Upper lobe of right lung (tissue), 1 donor: ENCODE data around the gene CDIPT. TPM values are rescaled to one million over a fixed set of nuclear protein-coding genes. Genes with fewer than 3 reads are reported as not detected.
"Not testable (repeated sequence)": the region's sequence is repeated elsewhere in the genome, so short reads cannot be mapped to it uniquely, and the experiment has no call there.

ENCODE experiments used
- ATAC-seq: fragments of 200-7000 bp; cut with Tn5 transposase; one replicate; pipeline ENCODE4 v1.9.1; 2020; ENCODE audit warnings: mild to moderate bottlenecking, moderate library complexity
- DNase-seq: peaks from one replicate; pipeline ENCODE4 v3.0.0-alpha.2; 2020
- H3K27ac ChIP-seq: fragments of 200-600 bp; one replicate; pipeline ENCODE4 v1.8.0; 2022
- H3K27me3 ChIP-seq: fragments of 200-600 bp; one replicate; pipeline ENCODE4 v1.8.0; 2022; ENCODE audit warnings: mild to moderate bottlenecking
- H3K36me3 ChIP-seq: fragments of 200-600 bp; one replicate; pipeline ENCODE4 v1.8.0; 2022
- H3K4me1 ChIP-seq: fragments of 200-600 bp; one replicate; pipeline ENCODE4 v1.8.0; 2022
- H3K4me3 ChIP-seq: fragments of 200-600 bp; one replicate; pipeline ENCODE4 v1.8.0; 2022; ENCODE audit warnings: mild to moderate bottlenecking
- H3K9me3 ChIP-seq: fragments of 200-600 bp; one replicate; pipeline ENCODE4 v1.8.0; 2022
- intact Hi-C: fragments of 100-400 bp; cut with DNase I; formaldehyde crosslinking; loops from one replicate; pipeline ENCODE4 v1.11.0; 2022
- total RNA-seq: library from RNA; stranded (reverse); fragmentation: NEBNext Ultra II Directional; extraction: Animal tissue kit (Norgen Biotek cat#: 25700); gene quantifications from one replicate; pipeline ENCODE4 v1.2.1, GENCODE V29; 2021
- TF ChIP-seq, protein P1 (sequence below): fragments of 200-600 bp; IDR thresholded peaks from one replicate; pipeline ENCODE4 v1.8.0; 2022; ENCODE audit warnings: antibody characterized with exemption
- donor health status: DM: no; HTN: yes; CAD: no; lungs with severe emphysema.

The CDIPT gene
- total RNA-seq, 1 donor from 2014 or later, result 83.2 TPM

DNA sequence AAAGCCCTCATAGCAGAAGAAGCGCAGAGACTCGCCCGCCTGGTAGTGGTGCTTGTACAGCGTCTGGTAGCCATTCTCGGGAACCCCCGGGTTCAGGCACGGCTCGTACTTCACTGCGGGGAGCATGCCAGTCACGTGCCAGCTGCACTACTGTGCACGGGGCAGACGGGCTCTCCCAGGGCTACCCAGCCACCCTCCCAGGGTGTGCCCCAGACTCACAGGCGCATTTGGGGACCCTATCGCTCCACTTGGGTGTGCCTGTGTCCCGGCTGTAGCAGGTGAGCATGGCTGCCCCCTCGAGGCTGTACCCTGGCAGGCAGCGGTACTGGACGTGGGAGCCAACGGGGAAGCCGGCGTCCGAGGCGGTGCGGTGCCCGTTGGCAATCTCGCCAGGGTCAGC, 10.3 kb upstream of the CDIPT start:
- intact Hi-C loops, result no loop called here
- H3K27me3 ChIP-seq, result peaks cover 20% of the 10 kb centered on the region
- TF ChIP-seq, protein P1, sequence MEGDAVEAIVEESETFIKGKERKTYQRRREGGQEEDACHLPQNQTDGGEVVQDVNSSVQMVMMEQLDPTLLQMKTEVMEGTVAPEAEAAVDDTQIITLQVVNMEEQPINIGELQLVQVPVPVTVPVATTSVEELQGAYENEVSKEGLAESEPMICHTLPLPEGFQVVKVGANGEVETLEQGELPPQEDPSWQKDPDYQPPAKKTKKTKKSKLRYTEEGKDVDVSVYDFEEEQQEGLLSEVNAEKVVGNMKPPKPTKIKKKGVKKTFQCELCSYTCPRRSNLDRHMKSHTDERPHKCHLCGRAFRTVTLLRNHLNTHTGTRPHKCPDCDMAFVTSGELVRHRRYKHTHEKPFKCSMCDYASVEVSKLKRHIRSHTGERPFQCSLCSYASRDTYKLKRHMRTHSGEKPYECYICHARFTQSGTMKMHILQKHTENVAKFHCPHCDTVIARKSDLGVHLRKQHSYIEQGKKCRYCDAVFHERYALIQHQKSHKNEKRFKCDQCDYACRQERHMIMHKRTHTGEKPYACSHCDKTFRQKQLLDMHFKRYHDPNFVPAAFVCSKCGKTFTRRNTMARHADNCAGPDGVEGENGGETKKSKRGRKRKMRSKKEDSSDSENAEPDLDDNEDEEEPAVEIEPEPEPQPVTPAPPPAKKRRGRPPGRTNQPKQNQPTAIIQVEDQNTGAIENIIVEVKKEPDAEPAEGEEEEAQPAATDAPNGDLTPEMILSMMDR, result no peak
- no peak overlapping the region for H3K4me3 ChIP-seq
- DNase-seq (no peak), ATAC-seq (no peak)
- H3K27ac ChIP-seq, result no peak overlapping the region
- H3K4me1 ChIP-seq, result peaks cover 7% of the 10 kb centered on the region
- H3K36me3 ChIP-seq, result no peaks in the 10 kb centered on the region
- no peaks in the 10 kb centered on the region for H3K9me3 ChIP-seq

DNA sequence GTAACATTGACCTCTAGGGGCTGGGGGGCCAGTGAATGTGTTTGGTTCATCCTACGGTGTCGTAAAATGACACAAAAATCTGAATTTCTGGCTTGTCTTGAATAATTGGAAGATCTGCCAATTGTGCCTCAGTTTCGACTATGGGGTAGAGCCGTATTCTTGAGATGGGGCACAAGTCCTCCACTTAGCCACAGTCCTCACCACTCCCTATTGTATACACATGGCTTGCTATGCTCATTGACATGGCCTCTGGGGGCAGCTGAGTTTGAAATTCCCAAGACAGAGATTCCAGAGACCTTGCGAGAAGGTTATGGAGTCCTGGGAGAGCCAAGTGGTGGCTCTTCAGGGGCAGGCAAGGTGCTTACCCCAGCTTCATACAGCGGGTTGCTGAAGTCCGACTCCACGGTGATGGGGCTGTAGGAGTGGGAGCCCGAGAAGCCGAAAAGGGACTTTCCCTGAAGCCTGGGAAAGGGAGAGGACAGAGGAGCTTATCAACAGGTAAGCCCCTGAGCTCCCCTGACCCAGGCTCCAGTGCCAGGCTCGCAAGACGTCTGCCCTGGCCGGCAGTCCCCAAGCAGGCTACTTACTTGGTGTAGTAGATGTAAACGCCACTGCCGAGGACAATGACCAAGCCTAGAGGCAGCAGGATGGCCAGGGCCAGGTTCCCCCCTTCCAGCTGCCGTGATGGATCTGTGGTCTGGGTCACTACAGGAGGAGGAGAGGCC, 9.0 kb upstream of the CDIPT start:
- no peak for ATAC-seq
- no peak overlapping the region for H3K27ac ChIP-seq
- no peak for DNase-seq
- H3K4me1 ChIP-seq, result peaks cover 7% of the 10 kb centered on the region
- H3K9me3 ChIP-seq, result no peaks in the 10 kb centered on the region
- no peaks in the 10 kb centered on the region for H3K36me3 ChIP-seq
- intact Hi-C loops, result no loop called here
- no peak overlapping the region for H3K4me3 ChIP-seq
- H3K27me3 ChIP-seq, result peaks cover 7% of the 10 kb centered on the region
- TF ChIP-seq, protein P1, result no peak

DNA sequence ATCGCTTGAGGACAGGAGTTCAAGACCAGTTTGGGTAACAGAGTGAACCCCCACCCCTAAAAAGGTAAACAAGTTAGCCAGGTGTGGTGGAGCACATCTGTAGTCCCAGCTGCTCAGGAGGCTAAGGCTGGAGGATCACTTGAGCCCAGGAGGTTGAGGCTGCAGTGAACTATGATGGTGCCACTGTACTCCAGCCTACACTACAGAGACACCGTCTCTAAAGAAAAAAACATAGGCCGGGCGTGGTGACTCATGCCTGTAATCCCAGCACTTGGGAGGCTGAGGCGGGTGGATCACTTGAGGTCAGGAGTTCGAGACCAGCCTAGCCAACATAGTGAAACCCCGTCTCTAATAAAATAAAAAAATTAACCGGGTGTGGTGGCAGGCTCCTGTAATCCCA, 6.0 kb upstream of the CDIPT start:
- DNase-seq, H3K36me3 ChIP-seq, H3K4me1 ChIP-seq, H3K27me3 ChIP-seq, H3K4me3 ChIP-seq, H3K27ac ChIP-seq, ATAC-seq, H3K9me3 ChIP-seq, intact Hi-C loops: not testable (repeated sequence)

DNA sequence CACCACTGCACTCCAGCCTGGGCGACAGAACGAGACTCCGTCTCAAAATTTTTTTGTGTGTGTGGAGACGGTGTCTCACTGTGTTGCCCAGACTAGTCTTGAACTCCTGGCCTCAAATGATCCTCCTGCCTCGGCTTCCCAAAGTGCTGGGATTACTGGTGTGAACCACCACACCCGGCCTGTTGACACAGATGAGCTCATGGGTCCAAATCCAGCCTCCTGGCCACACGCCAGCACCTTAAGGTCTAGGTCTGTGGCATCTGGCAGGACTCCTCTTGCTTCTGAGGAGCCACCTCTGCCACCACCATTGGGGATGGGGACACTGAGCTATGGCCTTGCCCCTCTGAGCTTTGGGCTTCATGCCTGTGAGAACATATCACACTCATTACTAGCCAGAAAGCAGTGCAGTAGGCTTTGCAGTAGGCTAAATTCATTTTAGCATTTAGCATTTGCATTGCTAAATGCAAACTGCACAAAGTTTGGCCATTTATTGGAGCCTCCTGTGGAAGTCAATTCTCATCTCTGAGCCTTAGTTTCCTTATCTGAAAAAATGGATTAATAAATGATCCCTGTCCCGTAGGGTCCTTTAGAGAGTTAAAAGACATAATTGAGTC, 5.5 kb upstream of the CDIPT start:
- TF ChIP-seq, protein P1, result no peak
- ATAC-seq, result no peak
- Histone ChIP-seq H3K27me3 (no peaks in the 10 kb centered on the region), H3K4me3 (no peak overlapping the region), H3K36me3 (no peaks in the 10 kb centered on the region), H3K4me1 (peaks cover 4% of the 10 kb centered on the region), H3K27ac (no peak overlapping the region), H3K9me3 (no peaks in the 10 kb centered on the region)
- intact Hi-C loops, result no loop called here
- no peak for DNase-seq

DNA sequence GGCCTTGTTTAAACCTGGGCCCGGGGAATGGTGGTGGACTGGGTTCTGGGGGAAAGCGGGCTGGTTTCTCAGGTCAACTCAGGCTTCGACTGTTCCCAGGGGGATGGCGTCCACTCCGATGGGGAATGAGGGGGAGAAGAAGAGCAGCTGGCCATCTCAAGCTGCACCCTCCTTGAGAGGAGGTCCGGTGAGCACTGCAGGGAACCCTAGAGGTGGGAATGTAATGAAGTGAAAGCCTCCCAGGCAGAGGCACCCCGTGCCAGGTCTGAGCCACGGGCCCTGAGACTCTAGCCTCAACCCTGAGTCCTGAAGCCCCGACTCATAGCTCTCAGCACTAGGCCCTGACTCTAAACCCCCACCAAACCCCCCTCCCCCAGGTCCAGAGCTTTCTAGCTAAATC, 1.2 kb upstream of the CDIPT start:
- H3K27ac ChIP-seq, result no peak overlapping the region
- DNase-seq (no peak), ATAC-seq (no peak)
- H3K4me3 ChIP-seq, result no peak overlapping the region
- H3K9me3 ChIP-seq, result no peaks in the 10 kb centered on the region
- intact Hi-C loops, result no loop called here
- H3K36me3 ChIP-seq, result peaks cover 22% of the 10 kb centered on the region
- H3K27me3 ChIP-seq, result no peaks in the 10 kb centered on the region
- TF ChIP-seq, protein P1, result no peak
- H3K4me1 ChIP-seq, result peaks cover 16% of the 10 kb centered on the region

DNA sequence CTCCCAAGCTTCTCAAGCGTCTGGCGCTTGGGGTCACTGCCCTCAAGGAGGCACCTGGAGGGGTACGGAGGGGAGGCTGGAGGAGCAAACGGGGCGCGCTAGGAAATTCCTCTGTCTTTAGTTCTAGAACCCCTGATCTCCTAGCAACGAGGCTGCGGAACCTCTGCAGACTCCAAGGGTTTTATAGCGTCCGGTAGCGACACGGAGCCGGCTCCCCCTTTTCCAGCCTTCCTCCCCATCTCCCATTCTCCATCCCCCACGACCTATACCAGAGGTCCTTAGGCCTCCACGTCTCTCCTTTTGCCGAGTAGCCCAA, 601 bp upstream of the CDIPT start:
- H3K27ac ChIP-seq, result peak overlapping the region; percentile 100
- no peaks in the 10 kb centered on the region for H3K9me3 ChIP-seq
- peaks cover 27% of the 10 kb centered on the region for H3K36me3 ChIP-seq
- ATAC-seq (no peak), DNase-seq (no peak)
- intact Hi-C loops, result no loop called here
- peaks cover 16% of the 10 kb centered on the region for H3K4me1 ChIP-seq
- TF ChIP-seq, protein P1, result no peak
- peak overlapping the region; percentile 91 for H3K4me3 ChIP-seq
- H3K27me3 ChIP-seq, result no peaks in the 10 kb centered on the region
